HepG2 (cell line): ENCODE measurements around the gene DCDC2. TPM values are rescaled to one million over a fixed set of nuclear protein-coding genes. Genes with fewer than 3 reads are reported as not detected.

ENCODE experiments used
- ATAC-seq: fragments of 200-7000 bp; cut with Tn5 transposase; 3 replicates; pipeline ENCODE4 v1.9.1; 2020; ENCODE audit warnings: mild to moderate bottlenecking, moderate library complexity
- BruUV-seq: library from RNA; stranded (reverse); fragments of 400-500 nt; replicated peaks from 2 replicates; lab custom pipeline; 2021; lab: Mats Ljungman, UMichigan
- CTCF ChIA-PET: fragments of 300-600 bp; formaldehyde crosslinking; extraction: SDS; loops from one replicate; lab custom pipeline; 2021; ENCODE audit warnings: low total read pairs, inconsistent platforms, low intra/inter-chr PET ratio; lab: Yijun Ruan, JAX
- POLR2A ChIA-PET: fragments of 350-600 bp; sonication (Branson Sonifier 250); formaldehyde crosslinking; loops from one replicate; lab custom pipeline; 2020; ENCODE audit warnings: antibody characterized with exemption, inconsistent platforms; lab: Yijun Ruan, JAX
- DNase-seq: peaks from one replicate; pipeline ENCODE4 v3.0.0-alpha.2; 2015; ENCODE audit warnings: low spot score
- FAIRE-seq: peaks from 3 replicates; lab custom pipeline; 2011; peaks lifted over from hg19 to GRCh38; lab: Jason Lieb, UNC
- H2AFZ ChIP-seq: one replicate; pipeline ENCODE4 v1.6.1; 2011; ENCODE audit warnings: low read length, inconsistent platforms
- H3K27ac ChIP-seq: fragments of 300-600 bp; 3 replicates; pipeline ENCODE4 v1.8.0; 2011; ENCODE audit warnings: mixed run types, mild to moderate bottlenecking, mixed read lengths, low read length, inconsistent platforms; ENCODE audit not compliant: insufficient read depth; ENCODE audit errors: extremely low read length
- H3K27me3 ChIP-seq, 2 experiments: fragments of 200-600 bp in 1 of 2; 2 replicates in 1 of 2; 3 replicates in 1 of 2; pipeline versions ENCODE4 v1.6.0 to v1.8.0; 2011; ENCODE audit warnings: low read length in 2 of 2, mild to moderate bottlenecking in 2 of 2, moderate library complexity in 2 of 2, inconsistent platforms in 1 of 2; ENCODE audit not compliant: insufficient read depth in 2 of 2, control insufficient read depth in 1 of 2
- H3K36me3 ChIP-seq, 2 experiments: fragments of 200-600 bp in 1 of 2; replicated peaks in 1 of 2; 2 replicates in 1 of 2; 3 replicates in 1 of 2; pipeline versions ENCODE4 v1.5.1 to v1.8.0; 2011; ENCODE audit warnings: low read length in 2 of 2, inconsistent platforms in 1 of 2; ENCODE audit not compliant: insufficient read depth in 2 of 2, control insufficient read depth in 1 of 2
- H3K4me1 ChIP-seq: 2 replicates; pipeline ENCODE4 v1.5.1; 2012; ENCODE audit warnings: low read length, inconsistent platforms; ENCODE audit not compliant: insufficient read depth
- H3K4me2 ChIP-seq: 2 replicates; pipeline ENCODE4 v1.6.0; 2011; ENCODE audit warnings: low read depth, low read length, inconsistent platforms
- H3K4me3 ChIP-seq, 3 experiments: fragments of 200-600 bp in 1 of 3; sonication (generic), shearing (Covaris generic) in 1 of 3; replicated peaks in 1 of 3; 2 replicates each; pipeline ENCODE4 v1.5.1; 2011 to 2016; ENCODE audit warnings: low read length in 3 of 3, inconsistent platforms in 2 of 3, low read depth in 2 of 3, mild to moderate bottlenecking in 2 of 3, control low read depth in 1 of 3, mixed read lengths in 1 of 3; ENCODE audit not compliant: insufficient read depth in 1 of 3
- H3K79me2 ChIP-seq: one replicate; pipeline ENCODE4 v1.6.1; 2011; ENCODE audit warnings: low read length, inconsistent platforms; ENCODE audit not compliant: insufficient read depth
- H3K9ac ChIP-seq: 2 replicates; pipeline ENCODE4 v1.6.0; 2011; ENCODE audit warnings: mild to moderate bottlenecking, low read depth, low read length, inconsistent platforms; ENCODE audit not compliant: insufficient read depth
- H3K9me3 ChIP-seq: 2 replicates; pipeline ENCODE4 v1.5.1; 2012; ENCODE audit warnings: mild to moderate bottlenecking, low read length
- H4K20me1 ChIP-seq: 2 replicates; pipeline ENCODE4 v1.6.0; 2011; ENCODE audit warnings: inconsistent platforms, mild to moderate bottlenecking, low read length, moderate library complexity; ENCODE audit not compliant: insufficient read depth
- CENPBD1 ChIP-seq: sonication (generic); formaldehyde crosslinking; IDR thresholded peaks from 2 replicates; pipeline ENCODE4 v1.8.0; 2022; ENCODE audit warnings: missing genetic modification reagents, low read depth, mild to moderate bottlenecking, borderline replicate concordance
- CREM ChIP-seq, 2 experiments: sonication (generic) in 1 of 2; formaldehyde crosslinking in 1 of 2; IDR thresholded peaks; 2 replicates each; pipeline versions ENCODE4 v1.4.0 to v1.6.1; 2016 to 2020; ENCODE audit warnings: antibody characterized with exemption in 1 of 2, mild to moderate bottlenecking in 1 of 2, missing genetic modification reagents in 1 of 2
- GATAD2A ChIP-seq: IDR thresholded peaks from 2 replicates; pipeline ENCODE4 v1.6.1; 2016
- HINFP ChIP-seq: sonication (generic); formaldehyde crosslinking; IDR thresholded peaks from 2 replicates; pipeline ENCODE4 v1.4.0; 2020; ENCODE audit warnings: low read depth, mild to moderate bottlenecking, missing genetic modification reagents
- LCORL ChIP-seq, 2 experiments: fragments of 450-650 bp in 1 of 2; sonication (generic) in 1 of 2; formaldehyde crosslinking in 1 of 2; IDR thresholded peaks; 2 replicates each; pipeline versions ENCODE4 v1.5.0 to v1.6.1; 2017 to 2020; ENCODE audit warnings: antibody characterized with exemption in 1 of 2, missing genetic modification reagents in 1 of 2
- NFRKB ChIP-seq: fragments of 450-650 bp; IDR thresholded peaks from 2 replicates; pipeline ENCODE4 v1.6.1; 2017
- RNF219 ChIP-seq: sonication (generic); formaldehyde crosslinking; IDR thresholded peaks from 2 replicates; pipeline ENCODE4 v1.5.0; 2020; ENCODE audit warnings: mild to moderate bottlenecking, missing genetic modification reagents
- SKI ChIP-seq: fragments of 450-650 bp; IDR thresholded peaks from one replicate; pipeline ENCODE4 v1.6.1; 2018; ENCODE audit warnings: mild to moderate bottlenecking; ENCODE audit not compliant: partially characterized antibody
- ZNF253 ChIP-seq: sonication (generic); formaldehyde crosslinking; IDR thresholded peaks from 2 replicates; pipeline ENCODE4 v1.8.0; 2022; ENCODE audit warnings: mild to moderate bottlenecking, missing genetic modification reagents, borderline replicate concordance
- ZNF44 ChIP-seq: sonication (generic); formaldehyde crosslinking; IDR thresholded peaks from 2 replicates; pipeline ENCODE4 v1.5.1; 2020; ENCODE audit warnings: mild to moderate bottlenecking, missing genetic modification reagents
- ZNF556 ChIP-seq: sonication (generic); formaldehyde crosslinking; IDR thresholded peaks from 2 replicates; pipeline ENCODE4 v1.4.0; 2020; ENCODE audit warnings: mild to moderate bottlenecking, missing genetic modification reagents, borderline replicate concordance
- ZNF749 ChIP-seq: sonication (generic); formaldehyde crosslinking; IDR thresholded peaks from 2 replicates; pipeline ENCODE4 v1.8.0; 2022; ENCODE audit warnings: mild to moderate bottlenecking, missing genetic modification reagents, moderate library complexity, borderline replicate concordance
- ZNF770 ChIP-seq: sonication (generic); formaldehyde crosslinking; IDR thresholded peaks from 2 replicates; pipeline ENCODE4 v1.5.0; 2020; ENCODE audit warnings: mild to moderate bottlenecking, missing genetic modification reagents
- WGBS: methylation state at CpG from one replicate; pipeline ENCODE4 v1.1.6; 2017; ENCODE audit warnings: low lambda C conversion rate; 5-methylcytosine and 5-hydroxymethylcytosine counted together
- in situ Hi-C: cut with HindIII; loops from 2 replicates; pipeline ENCODE4 v1.10.0; 2017; ENCODE audit warnings: low pct_unique_long_range_greater_than_20kb; ENCODE audit not compliant: extremely low pct_ligation_motif_present
- intact Hi-C: fragments of 100-400 bp; cut with micrococcal nuclease; formaldehyde crosslinking; loops from one replicate; pipeline ENCODE4 v1.10.0; 2022; ENCODE audit not compliant: unreplicated experiment
- polyA plus RNA-seq, 8 experiments: library from polyadenylated mRNA; depleted of rRNA in 3 of 8; stranded (reverse) in 7 of 8; unstranded in 1 of 8; fragments of >200 nt; fragmentation: Illumina TruSeq in 4 of 8; extraction: Trizol in 4 of 8; gene quantifications; 2 replicates each; pipeline versions ENCODE4 v1.2.1 to v1.2.3, GENCODE V29; 2011 to 2016; ENCODE audit warnings: low read depth in 4 of 8, missing spikeins in 1 of 8, mixed read lengths in 1 of 8; ENCODE audit not compliant: insufficient read depth in 1 of 8
- total RNA-seq, 5 experiments: library from RNA; depleted of rRNA; stranded (reverse); fragments of >200 nt; fragmentation: Illumina TruSeq; extraction: Trizol; gene quantifications; 2 replicates each; pipeline ENCODE4 v1.2.3, GENCODE V29; 2016; ENCODE audit warnings: low read depth in 1 of 5

The DCDC2 gene
- total and polyA plus RNA-seq, 2 of the 13 experiments (the other 11 are each of a cell fraction or from before 2014, with no cell fraction given): 9.0 to 36.2 TPM

GRCh38 chr6:24139639-24140038 lies 218.2 kb downstream of the DCDC2 start (continued):
- no peak for TF ChIP-seq RNF219 (CRISPR knock-in tag)
- no peak for TF ChIP-seq ZNF253
- TF ChIP-seq GATAD2A (CRISPR knock-in tag): no peak

GRCh38 chr6:24139080-24139479 lies 218.8 kb downstream of the DCDC2 start:
- POLR2A ChIA-PET: no interaction called here
- WGBS: 84% methylated on average over 2 of the region's 2 CpGs
- Histone ChIP-seq H3K9me3 (no peaks in the 10 kb centered on the region), H3K4me2 (no peak overlapping the region), H3K4me1 (peaks cover 10% of the 10 kb centered on the region), H2AFZ (no peak overlapping the region), H3K4me3 (no peak overlapping the region)
- no peak for DNase-seq
- CTCF ChIA-PET: no interaction called here
- in situ Hi-C loops: no loop called here
- FAIRE-seq: no peak
- TF ChIP-seq HINFP (CRISPR knock-in tag) (no peak), SKI (no peak), ZNF749 (CRISPR knock-in tag) (no peak), ZNF770 (CRISPR knock-in tag) (no peak), CREM (IDR thresholded peaks at IDR 0.05) (no peak), CREM (CRISPR knock-in tag; IDR thresholded peaks at IDR 0.05) (no peak), LCORL (IDR thresholded peaks at IDR 0.05) (no peak), LCORL (CRISPR knock-in tag; IDR thresholded peaks at IDR 0.05) (no peak), CENPBD1 (no peak), ZNF44 (CRISPR knock-in tag) (no peak), NFRKB (no peak), ZNF556 (no peak)
- TF ChIP-seq, all 625 proteins: peak for 0
- Histone ChIP-seq H3K79me2 (no peaks in the 10 kb centered on the region), H3K36me3 (no peaks in the 10 kb centered on the region), H4K20me1 (no peaks in the 10 kb centered on the region), H3K9ac (no peak overlapping the region), H3K27ac (no peak overlapping the region), H3K27me3 (no peaks in the 10 kb centered on the region)
- BruUV-seq: no TSS peak
- intact Hi-C loops: no loop called here
- no peak for ATAC-seq
